ENCODE data around the gene SIDT2.
"Not testable (repeated sequence)": the region's sequence is repeated elsewhere in the genome, so short reads cannot be mapped to it uniquely, and the experiment has no call there.

Gene SIDT2

DNA sequence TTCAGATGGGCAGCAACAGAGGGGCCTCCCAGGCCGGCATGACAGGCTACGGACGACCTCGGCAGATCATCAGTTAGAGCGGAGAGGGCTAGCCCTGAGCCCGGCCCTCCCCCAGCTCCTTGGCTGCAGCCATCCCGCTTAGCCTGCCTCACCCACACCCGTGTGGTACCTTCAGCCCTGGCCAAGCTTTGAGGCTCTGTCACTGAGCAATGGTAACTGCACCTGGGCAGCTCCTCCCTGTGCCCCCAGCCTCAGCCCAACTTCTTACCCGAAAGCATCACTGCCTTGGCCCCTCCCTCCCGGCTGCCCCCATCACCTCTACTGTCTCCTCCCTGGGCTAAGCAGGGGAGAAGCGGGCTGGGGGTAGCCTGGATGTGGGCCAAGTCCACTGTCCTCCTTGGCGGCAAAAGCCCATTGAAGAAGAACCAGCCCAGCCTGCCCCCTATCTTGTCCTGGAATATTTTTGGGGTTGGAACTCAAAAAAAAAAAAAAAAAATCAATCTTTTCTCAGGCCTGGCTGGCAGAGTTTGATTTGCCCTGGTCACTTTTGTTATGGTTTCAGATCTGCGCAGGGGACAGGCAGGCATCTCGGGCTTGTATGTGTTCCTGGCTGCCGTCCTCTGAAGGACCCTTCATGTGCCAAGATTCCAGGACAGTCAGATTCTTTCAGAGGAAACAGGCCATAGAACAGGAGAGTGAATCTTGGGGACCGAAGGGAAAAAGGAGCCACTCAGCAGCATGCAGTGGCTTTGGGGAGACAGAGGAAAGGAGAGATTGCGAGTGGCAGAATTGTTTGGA is 25.9 kb downstream of the SIDT2 start:
- no peak for DNase-seq (ENCODE audit: low spot score)

- DNase-seq (ENCODE audit: low spot score) = no peak
These were observed 26.8 kb downstream of the SIDT2 start for GRCh38 chr11:117205211-117205818.

DNA sequence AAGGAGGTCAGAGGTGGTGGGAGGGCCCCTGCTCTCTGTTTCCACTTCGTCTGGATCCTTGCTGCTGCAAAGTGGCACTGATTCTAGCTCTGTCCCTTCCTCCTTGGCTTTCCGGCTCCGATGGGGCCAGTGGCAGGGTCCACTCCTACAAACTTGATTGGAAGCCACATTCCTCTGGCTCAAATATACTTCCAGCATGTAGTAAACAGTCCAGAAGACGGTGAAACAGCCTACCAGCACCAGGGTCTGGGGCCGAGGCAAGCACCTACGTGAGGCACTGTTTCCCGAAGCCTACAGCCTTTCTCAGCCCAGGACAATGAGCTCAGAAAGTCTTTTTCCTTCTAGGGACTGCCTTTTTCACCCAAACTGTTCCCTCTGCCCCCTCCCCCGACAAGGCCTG is 27.6 kb downstream of the SIDT2 start:
- not testable (repeated sequence) for DNase-seq (ENCODE audit: low spot score)

- not testable (repeated sequence) for DNase-seq (ENCODE audit: low spot score)
These were observed 28.3 kb downstream of the SIDT2 start for GRCh38 chr11:117206859-117207258.

- not testable (repeated sequence) for DNase-seq (ENCODE audit: low spot score)
These were observed 28.9 kb downstream of the SIDT2 start for GRCh38 chr11:117207481-117207880.

- DNase-seq (ENCODE audit: low spot score) = not testable (repeated sequence)
These were observed 30.2 kb downstream of the SIDT2 start for GRCh38 chr11:117208710-117209109.

DNA sequence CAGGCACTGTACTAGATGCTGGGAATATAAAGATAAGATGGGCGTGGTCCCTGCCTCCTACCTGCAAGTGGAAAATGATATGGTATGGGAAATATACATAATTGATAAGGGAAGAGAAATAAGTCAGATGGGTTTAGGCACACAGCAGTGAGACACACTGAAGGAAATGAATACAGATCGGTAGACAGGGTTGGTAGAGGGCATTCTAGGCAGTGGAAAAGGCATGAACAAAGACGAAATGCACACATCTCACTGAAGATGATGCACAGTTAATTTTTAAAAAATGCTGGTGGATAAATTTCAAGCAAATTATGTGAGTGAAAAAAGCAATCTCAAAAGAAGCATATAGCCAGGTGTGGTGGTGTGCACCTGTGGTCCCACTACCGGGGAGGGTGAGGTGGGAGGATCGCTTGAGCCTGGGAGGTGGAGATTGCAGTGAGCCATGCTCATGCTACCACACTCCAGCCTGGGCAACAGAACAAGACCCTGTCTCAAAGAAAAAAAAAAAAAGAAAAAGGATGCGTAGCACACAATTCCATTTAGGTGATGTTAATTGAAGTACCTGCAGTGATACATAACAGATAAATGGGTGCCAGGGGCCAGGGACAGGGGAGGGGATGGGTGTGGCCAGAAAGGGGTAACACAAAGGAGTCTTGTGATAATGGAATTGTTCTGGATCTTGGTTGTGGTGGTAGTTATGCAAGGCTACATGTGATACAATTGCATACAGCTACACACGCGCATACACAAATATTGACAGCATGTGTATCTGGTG is 31.0 kb downstream of the SIDT2 start:
- DNase-seq (ENCODE audit: low spot score) = not testable (repeated sequence)

DNA sequence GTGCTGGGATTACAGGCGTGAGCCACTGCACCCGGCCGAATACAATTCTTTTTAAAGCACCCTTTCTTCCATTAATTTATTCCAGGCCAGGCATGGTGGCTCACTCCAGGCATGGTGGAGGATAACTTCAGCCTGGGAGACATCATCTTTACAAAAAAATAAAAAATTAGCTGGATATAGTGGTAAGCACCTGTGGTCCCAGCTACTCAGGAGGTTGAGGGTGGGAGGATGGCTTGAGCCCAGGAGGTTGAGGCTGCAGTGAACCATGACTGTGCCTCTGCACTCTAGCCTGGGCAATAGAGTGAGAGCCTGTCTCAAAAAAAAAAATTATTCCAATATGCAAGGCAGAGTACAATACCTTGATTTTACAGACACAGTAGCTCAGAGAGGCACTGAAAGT is 32.1 kb downstream of the SIDT2 start:
- DNase-seq (ENCODE audit: low spot score) = no peak

- DNase-seq (ENCODE audit: low spot score) = no peak
These were observed 34.3 kb downstream of the SIDT2 start for GRCh38 chr11:117212697-117213355.

DNA sequence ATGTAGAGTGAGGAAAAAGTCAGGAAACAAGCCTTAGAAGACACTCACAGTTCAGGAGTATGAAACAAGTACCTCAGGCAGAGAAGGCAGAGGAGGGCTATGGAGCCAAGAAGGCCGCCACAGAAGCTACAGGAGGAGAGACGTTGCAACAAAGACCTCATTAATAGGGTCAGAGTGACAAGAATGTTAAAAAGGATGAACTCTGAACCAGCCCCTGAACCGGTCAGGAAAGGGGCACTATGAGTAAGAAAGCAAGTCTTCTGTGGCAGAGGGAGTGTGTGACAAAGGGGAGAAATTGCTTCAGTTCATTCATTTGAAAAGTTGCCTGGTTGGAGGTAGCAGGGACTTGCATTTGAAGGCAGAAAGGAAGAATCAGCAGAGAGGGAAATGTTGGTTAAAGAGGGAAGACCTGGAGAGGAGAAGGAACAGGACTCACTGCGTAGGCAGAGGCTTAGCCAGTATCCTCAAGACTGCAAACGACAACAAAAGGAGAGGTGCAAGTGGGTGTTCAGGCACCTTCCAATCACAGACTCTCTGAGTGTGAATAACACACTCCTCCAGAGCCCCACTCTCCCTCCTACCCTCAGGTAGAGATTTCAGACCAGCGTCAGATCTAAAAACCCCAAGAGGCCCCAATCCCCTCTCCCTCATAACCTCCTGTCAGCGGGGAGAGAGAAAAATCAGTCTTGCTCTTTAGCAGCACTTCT is 36.0 kb downstream of the SIDT2 start:
- DNase-seq (ENCODE audit: low spot score) = no peak

DNA sequence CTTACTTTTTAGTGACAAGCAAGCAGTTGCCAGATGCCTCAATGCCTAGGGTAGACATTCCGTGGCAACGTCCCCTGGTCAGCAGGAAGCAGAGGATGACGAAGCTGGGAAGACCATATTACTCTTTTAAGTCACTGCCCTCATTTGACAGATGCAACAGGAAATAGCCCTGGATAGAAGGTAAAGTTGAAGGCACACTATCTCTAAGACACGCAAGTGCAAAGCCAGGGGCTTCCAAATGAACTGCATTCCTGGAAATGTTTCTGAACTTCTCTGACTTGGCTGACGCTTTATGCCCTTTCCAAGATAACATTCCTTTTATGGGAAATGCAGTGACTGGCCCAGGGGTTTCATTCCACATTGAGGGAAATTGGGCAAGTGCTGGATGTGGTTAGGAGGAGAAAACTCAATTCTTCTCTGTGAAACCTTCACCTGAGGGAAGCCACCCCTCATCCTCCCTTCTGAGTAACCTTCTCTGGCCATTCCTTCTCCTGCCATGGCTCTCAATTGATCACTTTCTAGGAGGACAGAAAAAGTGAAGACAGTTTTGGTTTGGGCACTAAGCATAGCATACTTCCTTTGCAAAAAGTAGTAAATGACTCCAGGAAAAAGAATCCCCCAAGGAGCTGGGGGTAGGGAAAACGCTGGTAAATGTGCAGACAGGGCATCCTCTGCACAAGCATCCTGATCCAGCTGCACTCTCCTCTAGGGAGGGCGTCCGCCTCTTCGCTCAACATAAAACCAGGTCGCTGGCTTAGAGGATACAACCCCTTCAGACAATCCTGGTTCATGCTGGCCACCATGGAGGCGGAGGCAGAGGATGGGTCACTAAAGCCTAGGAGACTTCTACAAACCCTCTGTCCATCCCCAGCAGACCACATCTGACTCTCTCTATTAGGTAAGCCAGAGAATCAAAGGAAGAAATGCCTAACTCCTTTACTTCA is 38.9 kb downstream of the SIDT2 start:
- no peak for DNase-seq (ENCODE audit: low spot score)

GRCh38 chr11:117218133-117218915 is 39.8 kb downstream of the SIDT2 start:
- DNase-seq (ENCODE audit: low spot score) = no peak

DNA sequence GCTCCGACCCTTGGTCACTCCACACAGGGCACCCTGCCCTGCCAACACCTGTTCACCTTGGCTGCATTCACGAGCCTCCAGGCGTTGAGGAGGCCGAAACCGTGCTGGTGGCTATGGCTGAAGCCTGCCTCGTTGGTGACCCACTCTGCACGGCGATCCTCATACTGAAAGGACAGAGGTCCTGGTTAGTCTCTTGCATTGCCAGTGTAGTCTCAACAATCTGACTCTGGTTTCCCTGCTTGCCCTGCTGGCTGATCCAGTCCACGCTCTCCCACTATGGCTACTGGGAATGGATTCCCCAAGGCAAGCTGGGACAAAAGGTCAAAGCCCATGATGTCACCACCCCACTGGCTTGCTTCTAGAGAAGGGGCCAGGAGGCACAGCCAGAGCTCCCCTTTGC is 40.5 kb downstream of the SIDT2 start:
- no peak for DNase-seq (ENCODE audit: low spot score)

GRCh38 chr11:117219455-117219854 is 40.9 kb downstream of the SIDT2 start:
- DNase-seq (ENCODE audit: low spot score) = no peak

DNA sequence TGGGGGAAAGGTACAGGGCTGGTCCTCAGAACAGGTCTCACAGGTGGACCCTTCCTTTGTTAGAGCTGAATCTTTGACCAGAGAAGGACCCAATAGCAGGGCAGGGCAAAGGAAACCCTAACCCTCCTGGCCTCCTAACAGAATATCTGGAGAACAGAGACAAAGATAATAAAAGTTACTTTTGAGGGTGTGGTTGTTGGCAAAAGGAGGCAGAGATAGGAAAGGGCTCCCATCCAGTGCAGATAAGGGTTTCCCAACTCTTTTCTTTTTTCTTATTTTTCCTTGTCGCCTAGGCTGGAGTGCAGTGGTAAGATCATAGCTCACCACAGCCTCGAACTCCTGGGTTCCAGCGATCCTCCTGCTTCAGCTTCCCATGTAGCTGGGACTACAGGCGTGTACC is 41.5 kb downstream of the SIDT2 start:
- no peak for DNase-seq (ENCODE audit: low spot score)

- no peak for DNase-seq (ENCODE audit: low spot score)
These were observed 42.0 kb downstream of the SIDT2 start for GRCh38 chr11:117220568-117220967.

DNA sequence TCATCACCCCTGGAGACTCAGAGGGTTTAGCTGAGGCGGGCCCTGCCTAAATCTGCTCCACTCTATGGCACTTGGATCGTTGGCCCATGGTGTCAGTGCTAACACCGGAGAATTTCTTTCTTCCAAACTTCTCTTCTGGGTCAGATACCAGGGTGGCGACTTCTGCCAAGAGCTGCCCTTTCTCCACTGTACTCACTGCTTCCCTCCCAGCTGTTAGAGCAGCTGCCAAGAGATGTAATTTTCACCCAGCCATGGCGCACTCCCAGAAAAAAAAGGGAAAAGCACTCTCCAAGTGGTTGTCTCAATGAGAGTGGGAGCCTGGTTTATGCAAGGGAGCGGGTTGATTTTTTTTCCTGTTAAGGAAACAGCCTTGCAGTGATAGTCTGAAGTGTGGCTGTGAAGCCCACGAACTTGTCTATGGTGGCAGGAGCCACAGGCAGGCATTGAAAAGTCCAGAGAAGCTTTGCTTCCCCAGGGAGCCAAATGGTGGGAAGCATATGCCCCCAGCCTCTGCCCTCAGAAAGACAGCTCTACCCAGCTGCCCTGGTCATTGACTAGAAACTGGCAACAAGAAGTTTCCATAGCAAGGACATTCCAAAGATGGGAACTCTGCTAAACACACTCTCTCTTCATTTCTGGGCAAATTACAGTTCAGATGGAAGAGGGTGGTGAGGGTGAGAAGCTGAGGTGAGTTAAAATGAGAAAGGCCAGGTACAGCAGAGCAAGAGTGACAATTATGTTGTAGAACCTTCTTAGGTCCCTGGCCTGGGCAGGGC is 42.6 kb downstream of the SIDT2 start:
- no peak for DNase-seq (ENCODE audit: low spot score)

DNA sequence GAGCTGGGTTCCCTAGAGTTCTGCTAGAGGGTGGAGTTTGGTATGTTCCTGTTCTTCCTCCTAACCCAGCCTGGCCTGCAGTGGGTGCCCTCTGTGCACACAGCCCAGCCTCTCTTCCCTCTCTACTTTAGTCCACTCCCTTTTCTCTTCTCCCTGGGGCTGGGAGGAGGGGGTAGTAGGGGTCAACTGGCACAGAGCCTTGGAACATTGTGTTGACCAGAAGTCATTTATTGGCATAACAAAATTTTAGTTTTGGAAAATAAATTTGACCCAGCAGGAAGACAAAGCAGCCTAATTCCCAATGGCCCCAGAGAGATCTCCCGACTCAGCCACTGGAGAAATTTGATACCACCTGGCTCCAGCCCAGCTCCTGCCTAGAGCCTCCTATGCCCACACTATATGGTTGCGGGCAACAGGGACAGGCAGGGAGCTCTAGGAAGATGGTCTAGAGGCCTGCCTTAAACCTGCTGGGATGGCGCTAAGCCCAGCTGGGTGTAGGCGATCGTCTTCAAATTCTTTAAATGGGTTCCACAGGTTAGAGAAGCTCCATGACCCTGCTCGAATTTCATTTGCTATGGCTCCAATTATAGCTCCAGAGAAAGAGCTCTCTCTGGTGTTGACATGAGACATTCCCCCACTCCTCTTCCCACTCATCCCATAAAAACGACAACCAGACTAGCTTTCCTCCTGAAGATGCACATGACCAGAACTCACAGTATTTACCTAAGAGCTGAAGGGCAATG is 43.4 kb downstream of the SIDT2 start:
- DNase-seq (ENCODE audit: low spot score) = no peak
